Neural crest cell (in vitro differentiated cells): ENCODE data around the gene CAMK2B. TPM values are rescaled to one million over a fixed set of nuclear protein-coding genes. Genes with fewer than 3 reads are reported as not detected.

Source experiments
- DNase-seq: peaks from one replicate; pipeline ENCODE4 v3.0.0; 2021; ENCODE audit warnings: low read depth, mixed read lengths, low spot score
- H3K27ac Mint-ChIP-seq: one replicate; pipeline ENCODE4 v1.8.0; 2021; ENCODE audit warnings: mild to moderate bottlenecking, mixed read lengths; ENCODE audit not compliant: unreplicated experiment
- H3K27me3 Mint-ChIP-seq: 2 replicates; pipeline ENCODE4 v1.8.0; 2021; ENCODE audit warnings: low read depth, mild to moderate bottlenecking, mixed read lengths
- H3K36me3 Mint-ChIP-seq: 2 replicates; pipeline ENCODE4 v1.8.0; 2021; ENCODE audit warnings: low read depth, mild to moderate bottlenecking, mixed read lengths
- H3K4me1 Mint-ChIP-seq: 2 replicates; pipeline ENCODE4 v1.8.0; 2021; ENCODE audit warnings: mixed read lengths
- H3K4me3 Mint-ChIP-seq: one replicate; pipeline ENCODE4 v1.8.0; 2021; ENCODE audit warnings: mild to moderate bottlenecking, mixed read lengths
- H3K9me3 Mint-ChIP-seq: 2 replicates; pipeline ENCODE4 v1.8.0; 2021; ENCODE audit warnings: mixed read lengths
- total RNA-seq: library from RNA; stranded (reverse); gene quantifications from 2 replicates; pipeline ENCODE4 v1.2.1, GENCODE V29; 2021
- TF ChIP-seq, protein P1 (sequence below): fragments of 200-600 bp; sonication (generic); conservative IDR thresholded peaks from 2 replicates; pipeline ENCODE4 v1.5.0; 2021; ENCODE audit warnings: antibody characterized with exemption, mild to moderate bottlenecking

The CAMK2B gene
- total RNA-seq, 1 donor from 2014 or later = 1.6 TPM

GRCh38 chr7:44313621-44314031 is 11.8 kb downstream of the CAMK2B start:
- DNase-seq = no peak
- TF ChIP-seq, protein P1, sequence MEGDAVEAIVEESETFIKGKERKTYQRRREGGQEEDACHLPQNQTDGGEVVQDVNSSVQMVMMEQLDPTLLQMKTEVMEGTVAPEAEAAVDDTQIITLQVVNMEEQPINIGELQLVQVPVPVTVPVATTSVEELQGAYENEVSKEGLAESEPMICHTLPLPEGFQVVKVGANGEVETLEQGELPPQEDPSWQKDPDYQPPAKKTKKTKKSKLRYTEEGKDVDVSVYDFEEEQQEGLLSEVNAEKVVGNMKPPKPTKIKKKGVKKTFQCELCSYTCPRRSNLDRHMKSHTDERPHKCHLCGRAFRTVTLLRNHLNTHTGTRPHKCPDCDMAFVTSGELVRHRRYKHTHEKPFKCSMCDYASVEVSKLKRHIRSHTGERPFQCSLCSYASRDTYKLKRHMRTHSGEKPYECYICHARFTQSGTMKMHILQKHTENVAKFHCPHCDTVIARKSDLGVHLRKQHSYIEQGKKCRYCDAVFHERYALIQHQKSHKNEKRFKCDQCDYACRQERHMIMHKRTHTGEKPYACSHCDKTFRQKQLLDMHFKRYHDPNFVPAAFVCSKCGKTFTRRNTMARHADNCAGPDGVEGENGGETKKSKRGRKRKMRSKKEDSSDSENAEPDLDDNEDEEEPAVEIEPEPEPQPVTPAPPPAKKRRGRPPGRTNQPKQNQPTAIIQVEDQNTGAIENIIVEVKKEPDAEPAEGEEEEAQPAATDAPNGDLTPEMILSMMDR = no peak
- H3K27ac Mint-ChIP-seq = no peak overlapping the region
- no peaks in the 10 kb centered on the region for H3K36me3 Mint-ChIP-seq
- peaks cover 3% of the 10 kb centered on the region for H3K27me3 Mint-ChIP-seq
- no peak overlapping the region for H3K4me3 Mint-ChIP-seq
- H3K9me3 Mint-ChIP-seq = peaks cover 5% of the 10 kb centered on the region
- H3K4me1 Mint-ChIP-seq = no peaks in the 10 kb centered on the region

- no peaks in the 10 kb centered on the region for H3K36me3 Mint-ChIP-seq
- DNase-seq = peak; percentile 0
- H3K27me3 Mint-ChIP-seq = peaks cover 3% of the 10 kb centered on the region
- TF ChIP-seq, protein P1 = no peak
- H3K9me3 Mint-ChIP-seq = peaks cover 5% of the 10 kb centered on the region
- H3K27ac Mint-ChIP-seq = peak overlapping the region; percentile 35
- no peaks in the 10 kb centered on the region for H3K4me1 Mint-ChIP-seq
- H3K4me3 Mint-ChIP-seq = no peak overlapping the region
Observed at GRCh38 chr7:44313016-44313415, 12.4 kb downstream of the CAMK2B start.

GRCh38 chr7:44311561-44312495 is 13.6 kb downstream of the CAMK2B start:
- peak; percentile 2 for DNase-seq
- H3K4me3 Mint-ChIP-seq = no peak overlapping the region
- H3K27me3 Mint-ChIP-seq = peaks cover 3% of the 10 kb centered on the region
- peaks cover 5% of the 10 kb centered on the region for H3K9me3 Mint-ChIP-seq
- H3K4me1 Mint-ChIP-seq = no peaks in the 10 kb centered on the region
- H3K36me3 Mint-ChIP-seq = no peaks in the 10 kb centered on the region
- TF ChIP-seq, protein P1 = no peak
- peak overlapping the region; percentile 27 for H3K27ac Mint-ChIP-seq

GRCh38 chr7:44310221-44310848 is 15.1 kb downstream of the CAMK2B start:
- H3K27ac Mint-ChIP-seq = no peak overlapping the region
- H3K4me1 Mint-ChIP-seq = no peaks in the 10 kb centered on the region
- H3K36me3 Mint-ChIP-seq = no peaks in the 10 kb centered on the region
- peak; percentile 0 for DNase-seq
- peaks cover 2% of the 10 kb centered on the region for H3K27me3 Mint-ChIP-seq
- TF ChIP-seq, protein P1 = no peak
- H3K4me3 Mint-ChIP-seq = no peak overlapping the region
- H3K9me3 Mint-ChIP-seq = peaks cover 5% of the 10 kb centered on the region

- TF ChIP-seq, protein P1 = no peak
- Mint-ChIP-seq H3K27me3 (no peaks in the 10 kb centered on the region), H3K27ac (no peak overlapping the region), H3K4me1 (no peaks in the 10 kb centered on the region), H3K9me3 (no peaks in the 10 kb centered on the region), H3K4me3 (no peak overlapping the region), H3K36me3 (no peaks in the 10 kb centered on the region)
- DNase-seq = peak; percentile 54
Observed at GRCh38 chr7:44309271-44310091, 15.9 kb downstream of the CAMK2B start.
